Astrocyte of the cerebellum (primary cell): ENCODE measurements around the gene CCDC88A.

Experiments
- DNase-seq: peaks from one replicate; pipeline ENCODE4 v3.0.0-alpha.2; 2011; ENCODE audit warnings: low read depth
- H3K4me3 ChIP-seq: 2 replicates; pipeline ENCODE4 v1.5.1; 2011; ENCODE audit warnings: mild to moderate bottlenecking, low read depth, low read length, moderate library complexity
- CTCF ChIP-seq: IDR thresholded peaks from 2 replicates; pipeline ENCODE4 v1.5.1; 2012; ENCODE audit warnings: low read length, low read depth, moderate library complexity, mild to moderate bottlenecking; ENCODE audit errors: missing control alignments
- in situ Hi-C: cut with HindIII; loops from 2 replicates; pipeline ENCODE4 v1.10.0; 2017; ENCODE audit warnings: low sequenced_read_pairs

CCDC88A gene

GRCh38 chr2:55403256-55403998 lies 16.2 kb downstream of the CCDC88A start:
- no peak for DNase-seq
- in situ Hi-C loops: no loop called here
- no peak overlapping the region for H3K4me3 ChIP-seq
- TF ChIP-seq CTCF: no peak

- no peak for DNase-seq
- in situ Hi-C loops: no loop called here
- H3K4me3 ChIP-seq: no peak overlapping the region
- no peak for TF ChIP-seq CTCF
These were observed 18.5 kb downstream of the CCDC88A start for GRCh38 chr2:55401124-55401523.

- in situ Hi-C loops: no loop called here
- no peak overlapping the region for H3K4me3 ChIP-seq
- DNase-seq: no peak
- no peak for TF ChIP-seq CTCF
These were observed 19.3 kb downstream of the CCDC88A start for GRCh38 chr2:55400332-55400731.

GRCh38 chr2:55399815-55400214 lies 19.8 kb downstream of the CCDC88A start:
- no peak for DNase-seq
- no peak for TF ChIP-seq CTCF
- H3K4me3 ChIP-seq: no peak overlapping the region
- in situ Hi-C loops: no loop called here

GRCh38 chr2:55395724-55396605 lies 23.7 kb downstream of the CCDC88A start:
- in situ Hi-C loops: no loop called here
- no peak for DNase-seq
- TF ChIP-seq CTCF: no peak
- H3K4me3 ChIP-seq: no peak overlapping the region

GRCh38 chr2:55391615-55392242 lies 27.9 kb downstream of the CCDC88A start:
- H3K4me3 ChIP-seq: no peak overlapping the region
- DNase-seq: no peak
- in situ Hi-C loops: no loop called here
- no peak for TF ChIP-seq CTCF
